Osteocyte (in vitro differentiated cells): ENCODE measurements around the gene ZFAND6. TPM values are rescaled to one million over a fixed set of nuclear protein-coding genes. Genes with fewer than 3 reads are reported as not detected.
A peak's percentile ranks its signal among the peaks of the same experiment; 100 is the strongest.

Experiments used
- DNase-seq: peaks from one replicate; pipeline ENCODE4 v3.0.0; 2021; ENCODE audit warnings: mixed read lengths; ENCODE audit not compliant: unreplicated experiment; ENCODE audit errors: extremely low spot score
- H3K27ac Mint-ChIP-seq: one replicate; pipeline ENCODE4 v1.8.0; 2021; ENCODE audit warnings: mild to moderate bottlenecking, mixed read lengths; ENCODE audit not compliant: unreplicated experiment
- H3K27me3 Mint-ChIP-seq: one replicate; pipeline ENCODE4 v1.8.0; 2021; ENCODE audit warnings: mixed read lengths; ENCODE audit not compliant: unreplicated experiment
- H3K36me3 Mint-ChIP-seq: one replicate; pipeline ENCODE4 v1.8.0; 2021; ENCODE audit warnings: mixed read lengths; ENCODE audit not compliant: unreplicated experiment
- H3K4me1 Mint-ChIP-seq: one replicate; pipeline ENCODE4 v1.8.0; 2021; ENCODE audit warnings: mixed read lengths; ENCODE audit not compliant: unreplicated experiment
- H3K4me3 Mint-ChIP-seq: one replicate; pipeline ENCODE4 v1.8.0; 2021; ENCODE audit warnings: mild to moderate bottlenecking, moderate library complexity, mixed read lengths; ENCODE audit not compliant: unreplicated experiment
- H3K9me3 Mint-ChIP-seq: one replicate; pipeline ENCODE4 v1.8.0; 2021; ENCODE audit warnings: mixed read lengths; ENCODE audit not compliant: unreplicated experiment
- CTCF ChIP-seq: fragments of 200-600 bp; sonication (generic); IDR thresholded peaks from 2 replicates; pipeline ENCODE4 v1.5.0; 2021; ENCODE audit warnings: antibody characterized with exemption, mild to moderate bottlenecking, moderate library complexity
- total RNA-seq: library from RNA; stranded (reverse); gene quantifications from 2 replicates; pipeline ENCODE4 v1.2.1, GENCODE V29; 2021

Gene ZFAND6
- total RNA-seq, 1 donor from 2014 or later = 63.8 TPM

DNA sequence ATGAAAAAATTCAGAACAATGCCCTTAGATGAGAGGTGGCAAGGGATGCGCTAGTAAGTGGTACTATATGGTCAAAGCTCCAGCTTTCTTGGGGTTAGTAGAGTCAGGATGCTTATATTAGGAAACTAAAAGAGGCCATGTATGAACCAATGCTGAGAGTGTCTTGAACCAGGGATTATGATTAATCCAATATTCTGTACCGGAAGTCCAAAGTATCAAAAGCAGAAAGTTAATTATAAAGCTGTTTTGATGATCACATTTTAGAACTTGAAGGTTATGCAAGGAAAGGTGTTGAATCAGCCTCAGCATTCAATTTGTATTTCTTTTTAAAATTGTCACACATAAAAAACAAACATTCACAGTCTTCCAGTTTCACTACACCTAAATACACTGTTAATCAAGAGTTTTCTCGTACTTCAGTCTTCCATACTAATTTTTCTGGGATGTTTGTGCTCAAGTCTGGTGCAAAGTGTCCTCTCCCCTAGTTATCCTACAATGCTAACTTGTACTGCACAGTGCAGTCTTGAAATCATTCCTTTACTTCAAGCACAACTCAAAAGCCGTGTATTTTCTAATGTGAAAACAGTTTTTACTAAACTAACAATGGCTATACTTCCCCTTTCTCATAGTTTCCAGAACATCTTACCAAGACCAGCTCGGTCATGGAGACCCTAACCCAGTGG lies 82.6 kb downstream of the ZFAND6 start:
- Mint-ChIP-seq H3K27me3 (no peaks in the 10 kb centered on the region), H3K4me3 (no peak overlapping the region), H3K36me3 (peaks cover 19% of the 10 kb centered on the region), H3K27ac (no peak overlapping the region), H3K9me3 (peaks cover 13% of the 10 kb centered on the region), H3K4me1 (no peaks in the 10 kb centered on the region)
- DNase-seq = no peak
- TF ChIP-seq CTCF = no peak

- no peak for DNase-seq
- H3K36me3 Mint-ChIP-seq = peaks cover 16% of the 10 kb centered on the region
- H3K4me1 Mint-ChIP-seq = no peaks in the 10 kb centered on the region
- no peak for TF ChIP-seq CTCF
- no peak overlapping the region for H3K4me3 Mint-ChIP-seq
- peaks cover 13% of the 10 kb centered on the region for H3K9me3 Mint-ChIP-seq
- H3K27ac Mint-ChIP-seq = no peak overlapping the region
- no peaks in the 10 kb centered on the region for H3K27me3 Mint-ChIP-seq
Observed at GRCh38 chr15:80142646-80143045, 83.2 kb downstream of the ZFAND6 start.

DNA sequence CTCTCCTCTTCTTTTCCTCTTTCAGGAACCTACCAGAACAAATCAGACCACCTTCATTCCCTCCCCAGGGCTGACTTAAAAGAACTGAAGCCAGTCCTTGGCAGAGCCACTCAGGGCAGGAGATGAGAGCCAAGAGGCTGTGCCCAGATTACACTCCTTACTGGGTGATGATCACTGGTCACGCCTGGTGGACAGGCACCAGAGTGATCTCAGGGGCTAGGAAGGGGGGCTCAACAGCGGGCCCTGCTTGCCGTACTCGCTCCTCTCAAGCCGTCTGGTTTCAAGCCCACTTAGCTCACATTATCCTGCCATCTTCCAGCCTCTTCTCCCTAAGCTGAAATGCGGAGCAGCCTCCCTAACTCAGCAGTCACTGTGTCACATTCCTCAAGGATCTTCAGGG lies 91.7 kb downstream of the ZFAND6 start:
- TF ChIP-seq CTCF = no peak
- no peak overlapping the region for H3K4me3 Mint-ChIP-seq
- H3K9me3 Mint-ChIP-seq = peaks cover 4% of the 10 kb centered on the region
- peaks cover 14% of the 10 kb centered on the region for H3K4me1 Mint-ChIP-seq
- H3K27ac Mint-ChIP-seq = no peak overlapping the region
- H3K27me3 Mint-ChIP-seq = no peaks in the 10 kb centered on the region
- H3K36me3 Mint-ChIP-seq = no peaks in the 10 kb centered on the region
- DNase-seq = no peak

DNA sequence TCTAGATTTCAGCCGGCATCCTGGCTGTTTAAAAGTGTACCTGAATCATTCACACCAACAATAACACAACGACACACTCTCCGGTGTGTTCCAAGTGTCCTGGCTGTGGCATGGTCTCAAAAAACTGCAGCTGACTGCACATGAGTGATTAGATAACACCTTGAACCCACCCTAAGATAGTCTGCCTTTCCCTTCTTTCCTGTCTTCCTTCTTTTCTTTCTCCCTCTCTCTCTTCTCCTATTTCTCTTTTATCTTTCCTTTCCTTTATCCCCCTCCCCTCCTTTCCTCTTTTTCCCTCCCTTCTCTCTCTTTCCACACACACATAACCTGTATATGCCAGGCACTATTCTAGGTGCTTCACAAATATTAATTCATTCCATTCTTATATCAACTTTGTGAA lies 92.1 kb downstream of the ZFAND6 start:
- H3K4me3 Mint-ChIP-seq = peak overlapping the region; percentile 77
- DNase-seq = no peak
- peaks cover 14% of the 10 kb centered on the region for H3K4me1 Mint-ChIP-seq
- no peaks in the 10 kb centered on the region for H3K27me3 Mint-ChIP-seq
- no peaks in the 10 kb centered on the region for H3K9me3 Mint-ChIP-seq
- no peaks in the 10 kb centered on the region for H3K36me3 Mint-ChIP-seq
- TF ChIP-seq CTCF = no peak
- H3K27ac Mint-ChIP-seq = no peak overlapping the region

- peak; percentile 95 for DNase-seq
- TF ChIP-seq CTCF = no peak
- Mint-ChIP-seq H3K4me1 (peaks cover 14% of the 10 kb centered on the region), H3K36me3 (no peaks in the 10 kb centered on the region), H3K27ac (peak overlapping the region; percentile 88), H3K9me3 (no peaks in the 10 kb centered on the region), H3K27me3 (no peaks in the 10 kb centered on the region), H3K4me3 (peak overlapping the region; percentile 83)
Observed at GRCh38 chr15:80152180-80152895, 92.9 kb downstream of the ZFAND6 start.
